ENCODE measurements around the gene TPGS2. TPM values are rescaled to one million over a fixed set of nuclear protein-coding genes. Genes with fewer than 3 reads are reported as not detected.

The TPGS2 gene
- polyA plus RNA-seq, 1 donor from 2014 or later, result 217 TPM

DNA sequence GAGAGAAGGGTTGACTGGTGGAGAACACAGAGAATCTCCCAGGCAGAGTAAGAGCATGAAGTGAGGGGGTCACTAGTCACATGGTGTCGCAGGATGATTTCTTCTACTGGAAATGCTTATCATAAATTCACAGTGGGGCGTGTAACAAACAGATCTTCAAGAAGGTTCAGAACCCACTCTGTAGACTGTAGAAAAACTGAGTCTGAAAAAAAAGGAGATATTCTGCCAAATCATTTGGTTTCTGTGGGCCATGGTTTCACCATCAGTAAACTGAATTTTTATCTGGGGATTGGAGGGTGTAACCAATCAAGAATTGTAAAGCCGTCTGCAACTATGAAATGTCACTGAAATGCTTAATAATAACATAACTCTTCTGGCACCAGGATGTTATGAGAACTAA is 15.0 kb downstream of the TPGS2 start:
- Histone ChIP-seq H3K4me3 (ENCODE audit: low read length) (no peak overlapping the region), H3K4me2 (ENCODE audit: low read length) (no peak overlapping the region), H3K9me3 (ENCODE audit: low read length) (no peaks in the 10 kb centered on the region), H2AFZ (ENCODE audit: low read depth, low read length) (no peak overlapping the region), H3K27ac (ENCODE audit: low read length) (no peak overlapping the region), H3K27me3 (ENCODE audit: insufficient read depth, low read depth, low read length) (no peaks in the 10 kb centered on the region), H3K79me2 (replicated peaks; ENCODE audit: insufficient read depth, low read length) (no peaks in the 10 kb centered on the region), H3K9me2 (ENCODE audit: insufficient read depth, low read length) (no peaks in the 10 kb centered on the region), H4K20me1 (ENCODE audit: insufficient read depth) (no peaks in the 10 kb centered on the region), H3F3A (ENCODE audit: insufficient read depth, low read length, poor library complexity, severe bottlenecking) (no peaks in the 10 kb centered on the region), H3K36me3 (ENCODE audit: insufficient read depth, low read length) (peaks cover 10% of the 10 kb centered on the region), H3K9ac (ENCODE audit: low read length) (no peak overlapping the region)
- TF ChIP-seq MXI1 (conservative IDR thresholded peaks at IDR 0.05; ENCODE audit: poor library complexity, severe bottlenecking) (no peak), TAF1 (IDR thresholded peaks at IDR 0.05; ENCODE audit: low read depth) (no peak), SMC3 (conservative IDR thresholded peaks at IDR 0.05; ENCODE audit: poor library complexity) (no peak), EZH2 (IDR thresholded peaks at IDR 0.05; ENCODE audit: borderline replicate concordance, insufficient read depth, low read length, poor library complexity, severe bottlenecking) (no peak), RAD21 (conservative IDR thresholded peaks at IDR 0.05) (no peak), EP300 (conservative IDR thresholded peaks at IDR 0.05; ENCODE audit: poor library complexity, severe bottlenecking) (no peak), POLR2AphosphoS5 (IDR thresholded peaks at IDR 0.05) (no peak)
- TF ChIP-seq, protein P1, sequence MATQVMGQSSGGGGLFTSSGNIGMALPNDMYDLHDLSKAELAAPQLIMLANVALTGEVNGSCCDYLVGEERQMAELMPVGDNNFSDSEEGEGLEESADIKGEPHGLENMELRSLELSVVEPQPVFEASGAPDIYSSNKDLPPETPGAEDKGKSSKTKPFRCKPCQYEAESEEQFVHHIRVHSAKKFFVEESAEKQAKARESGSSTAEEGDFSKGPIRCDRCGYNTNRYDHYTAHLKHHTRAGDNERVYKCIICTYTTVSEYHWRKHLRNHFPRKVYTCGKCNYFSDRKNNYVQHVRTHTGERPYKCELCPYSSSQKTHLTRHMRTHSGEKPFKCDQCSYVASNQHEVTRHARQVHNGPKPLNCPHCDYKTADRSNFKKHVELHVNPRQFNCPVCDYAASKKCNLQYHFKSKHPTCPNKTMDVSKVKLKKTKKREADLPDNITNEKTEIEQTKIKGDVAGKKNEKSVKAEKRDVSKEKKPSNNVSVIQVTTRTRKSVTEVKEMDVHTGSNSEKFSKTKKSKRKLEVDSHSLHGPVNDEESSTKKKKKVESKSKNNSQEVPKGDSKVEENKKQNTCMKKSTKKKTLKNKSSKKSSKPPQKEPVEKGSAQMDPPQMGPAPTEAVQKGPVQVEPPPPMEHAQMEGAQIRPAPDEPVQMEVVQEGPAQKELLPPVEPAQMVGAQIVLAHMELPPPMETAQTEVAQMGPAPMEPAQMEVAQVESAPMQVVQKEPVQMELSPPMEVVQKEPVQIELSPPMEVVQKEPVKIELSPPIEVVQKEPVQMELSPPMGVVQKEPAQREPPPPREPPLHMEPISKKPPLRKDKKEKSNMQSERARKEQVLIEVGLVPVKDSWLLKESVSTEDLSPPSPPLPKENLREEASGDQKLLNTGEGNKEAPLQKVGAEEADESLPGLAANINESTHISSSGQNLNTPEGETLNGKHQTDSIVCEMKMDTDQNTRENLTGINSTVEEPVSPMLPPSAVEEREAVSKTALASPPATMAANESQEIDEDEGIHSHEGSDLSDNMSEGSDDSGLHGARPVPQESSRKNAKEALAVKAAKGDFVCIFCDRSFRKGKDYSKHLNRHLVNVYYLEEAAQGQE (IDR thresholded peaks at IDR 0.05; ENCODE audit: borderline replicate concordance), result no peak
- TF ChIP-seq, protein P2, sequence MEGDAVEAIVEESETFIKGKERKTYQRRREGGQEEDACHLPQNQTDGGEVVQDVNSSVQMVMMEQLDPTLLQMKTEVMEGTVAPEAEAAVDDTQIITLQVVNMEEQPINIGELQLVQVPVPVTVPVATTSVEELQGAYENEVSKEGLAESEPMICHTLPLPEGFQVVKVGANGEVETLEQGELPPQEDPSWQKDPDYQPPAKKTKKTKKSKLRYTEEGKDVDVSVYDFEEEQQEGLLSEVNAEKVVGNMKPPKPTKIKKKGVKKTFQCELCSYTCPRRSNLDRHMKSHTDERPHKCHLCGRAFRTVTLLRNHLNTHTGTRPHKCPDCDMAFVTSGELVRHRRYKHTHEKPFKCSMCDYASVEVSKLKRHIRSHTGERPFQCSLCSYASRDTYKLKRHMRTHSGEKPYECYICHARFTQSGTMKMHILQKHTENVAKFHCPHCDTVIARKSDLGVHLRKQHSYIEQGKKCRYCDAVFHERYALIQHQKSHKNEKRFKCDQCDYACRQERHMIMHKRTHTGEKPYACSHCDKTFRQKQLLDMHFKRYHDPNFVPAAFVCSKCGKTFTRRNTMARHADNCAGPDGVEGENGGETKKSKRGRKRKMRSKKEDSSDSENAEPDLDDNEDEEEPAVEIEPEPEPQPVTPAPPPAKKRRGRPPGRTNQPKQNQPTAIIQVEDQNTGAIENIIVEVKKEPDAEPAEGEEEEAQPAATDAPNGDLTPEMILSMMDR (IDR thresholded peaks at IDR 0.05; ENCODE audit: poor library complexity, severe bottlenecking), result no peak

DNA sequence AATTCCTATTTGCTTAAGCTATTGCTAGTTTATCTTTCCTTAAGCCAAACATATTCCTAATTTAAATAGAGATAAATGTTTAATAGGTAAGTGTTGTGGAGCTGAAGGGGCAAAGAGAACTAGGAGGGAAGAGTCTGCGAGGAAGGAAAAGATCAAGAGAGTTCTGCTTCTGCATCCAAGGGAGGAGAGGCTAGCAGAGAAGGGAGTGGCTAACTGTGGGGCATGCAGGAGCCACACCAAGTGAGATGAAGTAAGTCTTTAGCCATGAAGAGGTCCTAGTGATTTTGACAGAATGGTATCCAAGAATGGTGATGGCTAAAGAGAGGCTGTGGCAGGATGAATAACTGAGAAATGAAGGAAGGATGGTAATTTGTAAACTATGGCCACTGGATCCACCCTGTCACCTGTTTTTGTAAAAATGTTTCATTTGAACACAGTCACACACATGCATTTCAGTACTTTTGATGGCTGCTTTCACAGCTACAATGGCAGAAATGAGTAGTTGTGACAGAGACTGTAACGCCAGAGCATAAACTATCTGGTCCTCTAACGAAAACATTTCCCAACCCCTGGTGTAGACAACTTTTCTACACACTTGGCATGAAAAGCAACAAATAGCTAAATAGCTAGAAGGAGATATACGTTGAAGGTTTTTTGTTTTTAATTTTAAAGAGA is 15.6 kb downstream of the TPGS2 start:
- TF ChIP-seq EP300 (conservative IDR thresholded peaks at IDR 0.05; ENCODE audit: poor library complexity, severe bottlenecking), result no peak
- TF ChIP-seq TAF1 (IDR thresholded peaks at IDR 0.05; ENCODE audit: low read depth), result no peak
- TF ChIP-seq EZH2 (IDR thresholded peaks at IDR 0.05; ENCODE audit: borderline replicate concordance, insufficient read depth, low read length, poor library complexity, severe bottlenecking), result no peak
- TF ChIP-seq SMC3 (conservative IDR thresholded peaks at IDR 0.05; ENCODE audit: poor library complexity), result no peak
- TF ChIP-seq, protein P1 (IDR thresholded peaks at IDR 0.05; ENCODE audit: borderline replicate concordance), result no peak
- TF ChIP-seq, protein P2 (IDR thresholded peaks at IDR 0.05; ENCODE audit: poor library complexity, severe bottlenecking), result no peak
- TF ChIP-seq RAD21 (conservative IDR thresholded peaks at IDR 0.05), result no peak
- no peak for TF ChIP-seq POLR2AphosphoS5 (IDR thresholded peaks at IDR 0.05)
- no peak for TF ChIP-seq MXI1 (conservative IDR thresholded peaks at IDR 0.05; ENCODE audit: poor library complexity, severe bottlenecking)
- no peak overlapping the region for H3K4me3 ChIP-seq (ENCODE audit: low read length)
- H3K9me3 ChIP-seq (ENCODE audit: low read length), result no peaks in the 10 kb centered on the region
- no peaks in the 10 kb centered on the region for H3K79me2 ChIP-seq (replicated peaks; ENCODE audit: insufficient read depth, low read length)
- H3K36me3 ChIP-seq (ENCODE audit: insufficient read depth, low read length), result peaks cover 5% of the 10 kb centered on the region
- no peak overlapping the region for H3K4me2 ChIP-seq (ENCODE audit: low read length)
- no peak overlapping the region for H3K27ac ChIP-seq (ENCODE audit: low read length)
- H3K9me2 ChIP-seq (ENCODE audit: insufficient read depth, low read length), result no peaks in the 10 kb centered on the region
- H3K27me3 ChIP-seq (ENCODE audit: insufficient read depth, low read depth, low read length), result no peaks in the 10 kb centered on the region
- no peak overlapping the region for H2AFZ ChIP-seq (ENCODE audit: low read depth, low read length)
- H3K9ac ChIP-seq (ENCODE audit: low read length), result no peak overlapping the region
- H3F3A ChIP-seq (ENCODE audit: insufficient read depth, low read length, poor library complexity, severe bottlenecking), result no peaks in the 10 kb centered on the region
- H4K20me1 ChIP-seq (ENCODE audit: insufficient read depth), result no peaks in the 10 kb centered on the region

Measured in neural cell (in vitro differentiated cells).